Thoracic aorta (tissue), 2 donors: ENCODE measurements around the gene MPC1. TPM values are rescaled to one million over a fixed set of nuclear protein-coding genes. Genes with fewer than 3 reads are reported as not detected.

Source experiments
- ATAC-seq: fragments of 150-250 bp; one replicate; pipeline ENCODE4 v1.8.0; 2017; ENCODE audit warnings: low read depth; ENCODE audit not compliant: insufficient number of reproducible peaks, low FRiP score
- DNase-seq: peaks from one replicate; pipeline ENCODE4 v3.0.0-alpha.2; 2020; ENCODE audit warnings: low spot score
- H3K27ac ChIP-seq, 2 donors: fragments of 200-600 bp; sonication (generic); 1 replicate in 1 of 2; 2 replicates in 1 of 2; pipeline ENCODE4 v1.5.1; 2016; ENCODE audit warnings: mild to moderate bottlenecking in 2 of 2, moderate library complexity in 2 of 2
- H3K27me3 ChIP-seq: fragments of 200-600 bp; sonication (generic); replicated peaks from 2 replicates; pipeline ENCODE4 v1.6.0; 2016; ENCODE audit warnings: mild to moderate bottlenecking; ENCODE audit not compliant: insufficient read depth
- H3K36me3 ChIP-seq: fragments of 200-600 bp; sonication (generic); one replicate; pipeline ENCODE4 v1.5.1; 2016
- H3K4me1 ChIP-seq, 2 donors: fragments of 200-600 bp; sonication (generic); 1 replicate in 1 of 2; 2 replicates in 1 of 2; pipeline versions ENCODE4 v1.5.1 to v1.6.0; 2016; ENCODE audit warnings: low read depth in 2 of 2, mild to moderate bottlenecking in 1 of 2; ENCODE audit not compliant: control insufficient read depth in 1 of 2
- H3K4me3 ChIP-seq: fragments of 200-600 bp; sonication (generic); 2 replicates; pipeline ENCODE4 v1.5.1; 2016; ENCODE audit warnings: mild to moderate bottlenecking
- H3K9me3 ChIP-seq: fragments of 200-600 bp; sonication (generic); 2 replicates; pipeline ENCODE4 v1.5.1; 2016
- total RNA-seq, 2 donors: library from RNA; depleted of rRNA; stranded (reverse); fragments of >200 nt; gene quantifications; one replicate each; pipeline versions ENCODE4 v1.1.0 to v1.2.3, GENCODE V29; 2016
- TF ChIP-seq, protein P1 (sequence below): fragments of 200-600 bp; sonication (generic); IDR thresholded peaks from one replicate; pipeline ENCODE4 v1.5.1; 2019; ENCODE audit warnings: antibody characterized with exemption

Gene MPC1
- total RNA-seq, 2 donors from 2014 or later, result 43.8 to 56.0 TPM

DNA sequence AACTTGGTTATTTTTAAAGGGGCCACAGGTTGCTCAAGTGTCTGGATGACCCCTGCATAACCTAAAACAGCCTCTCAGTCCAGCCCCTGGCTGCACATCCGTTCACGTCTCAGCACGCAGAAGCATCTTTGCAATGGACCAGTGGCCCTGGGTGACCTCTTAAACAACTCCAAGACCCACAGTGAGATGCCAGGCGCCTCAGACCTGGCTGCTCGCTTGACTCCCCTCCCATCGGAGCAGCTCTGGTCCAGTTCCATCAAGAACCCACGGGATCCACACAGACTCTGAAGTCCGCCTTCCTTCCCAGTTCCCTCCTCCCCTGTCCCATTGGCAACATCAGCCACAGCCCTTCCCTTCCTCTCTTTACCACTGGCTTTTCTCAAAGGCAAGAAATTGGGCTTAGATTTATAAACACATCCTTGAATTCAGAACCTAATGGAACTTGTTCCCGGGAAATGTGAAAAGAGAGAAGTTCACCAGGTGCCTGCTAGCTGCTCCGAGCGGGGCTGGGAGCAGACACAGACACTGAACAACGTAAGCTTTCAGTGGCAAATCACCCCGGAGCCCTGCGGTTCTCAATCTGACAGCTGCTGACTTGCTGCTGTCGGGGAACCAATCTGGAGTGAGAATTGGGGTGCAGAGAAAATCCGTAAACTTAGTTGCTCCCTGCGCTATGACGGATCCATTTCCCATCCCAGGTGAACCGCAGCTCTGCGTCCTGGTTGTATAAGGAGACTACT lies 39.6 kb upstream of the MPC1 start:
- Histone ChIP-seq H3K9me3 (no peaks in the 10 kb centered on the region), H3K27ac (no peak overlapping the region), H3K4me1 (no peaks in the 10 kb centered on the region), H3K36me3 (no peaks in the 10 kb centered on the region), H3K4me3 (no peak overlapping the region), H3K27me3 (no peaks in the 10 kb centered on the region)
- TF ChIP-seq, protein P1, sequence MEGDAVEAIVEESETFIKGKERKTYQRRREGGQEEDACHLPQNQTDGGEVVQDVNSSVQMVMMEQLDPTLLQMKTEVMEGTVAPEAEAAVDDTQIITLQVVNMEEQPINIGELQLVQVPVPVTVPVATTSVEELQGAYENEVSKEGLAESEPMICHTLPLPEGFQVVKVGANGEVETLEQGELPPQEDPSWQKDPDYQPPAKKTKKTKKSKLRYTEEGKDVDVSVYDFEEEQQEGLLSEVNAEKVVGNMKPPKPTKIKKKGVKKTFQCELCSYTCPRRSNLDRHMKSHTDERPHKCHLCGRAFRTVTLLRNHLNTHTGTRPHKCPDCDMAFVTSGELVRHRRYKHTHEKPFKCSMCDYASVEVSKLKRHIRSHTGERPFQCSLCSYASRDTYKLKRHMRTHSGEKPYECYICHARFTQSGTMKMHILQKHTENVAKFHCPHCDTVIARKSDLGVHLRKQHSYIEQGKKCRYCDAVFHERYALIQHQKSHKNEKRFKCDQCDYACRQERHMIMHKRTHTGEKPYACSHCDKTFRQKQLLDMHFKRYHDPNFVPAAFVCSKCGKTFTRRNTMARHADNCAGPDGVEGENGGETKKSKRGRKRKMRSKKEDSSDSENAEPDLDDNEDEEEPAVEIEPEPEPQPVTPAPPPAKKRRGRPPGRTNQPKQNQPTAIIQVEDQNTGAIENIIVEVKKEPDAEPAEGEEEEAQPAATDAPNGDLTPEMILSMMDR, result no peak
- no peak for DNase-seq
- no peak for ATAC-seq

- no peaks in the 10 kb centered on the region for H3K9me3 ChIP-seq
- no peak for DNase-seq
- no peak for ATAC-seq
- H3K27me3 ChIP-seq, result no peaks in the 10 kb centered on the region
- H3K4me1 ChIP-seq, result no peaks in the 10 kb centered on the region
- no peak overlapping the region for H3K27ac ChIP-seq
- no peaks in the 10 kb centered on the region for H3K36me3 ChIP-seq
- H3K4me3 ChIP-seq, result no peak overlapping the region
- TF ChIP-seq, protein P1, result no peak
Observed at GRCh38 chr6:166420351-166420750, 37.6 kb upstream of the MPC1 start.

DNA sequence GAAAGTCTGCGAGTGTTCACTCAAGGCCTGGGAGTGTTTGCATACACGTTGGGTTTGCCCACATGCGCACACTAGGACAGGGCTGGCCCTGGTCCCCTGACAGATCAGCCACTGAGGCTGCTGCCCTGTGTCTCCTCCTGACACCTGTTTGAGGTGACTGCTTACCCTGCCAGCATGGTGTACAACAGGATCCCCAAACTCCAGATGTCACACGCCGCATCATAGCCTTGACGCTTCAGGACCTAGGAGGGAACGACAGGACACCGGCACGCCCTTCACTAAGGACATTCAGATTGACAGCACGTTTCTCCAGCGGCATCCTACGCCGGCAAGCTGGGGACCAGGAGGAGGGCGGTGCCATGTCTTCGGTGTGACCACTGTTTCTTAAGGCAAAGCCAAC lies 37.0 kb upstream of the MPC1 start:
- no peaks in the 10 kb centered on the region for H3K36me3 ChIP-seq
- TF ChIP-seq, protein P1, result no peak
- DNase-seq, result no peak

DNA sequence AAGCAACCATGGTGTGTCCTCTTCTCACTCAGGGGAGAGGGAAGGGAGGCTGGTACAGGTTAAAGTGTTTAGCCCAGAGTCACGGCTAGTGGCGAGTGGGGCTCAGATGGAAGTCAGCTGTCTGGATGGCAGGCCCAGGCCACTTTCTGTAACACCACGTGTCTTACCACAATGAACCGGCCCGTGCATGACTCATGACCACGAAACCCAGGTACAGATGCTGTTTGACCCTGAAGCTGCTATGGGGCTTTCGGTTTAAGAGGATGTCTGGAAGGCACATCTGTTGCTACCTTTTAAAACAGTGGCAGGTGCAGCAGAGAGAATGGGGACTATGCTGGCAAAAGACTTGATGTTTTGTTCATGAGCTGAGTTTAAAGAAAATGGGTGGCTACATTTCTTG lies 36.5 kb upstream of the MPC1 start:
- ATAC-seq (no peak), DNase-seq (no peak)
- H3K36me3 ChIP-seq, result no peaks in the 10 kb centered on the region
- TF ChIP-seq, protein P1, result no peak
- no peaks in the 10 kb centered on the region for H3K27me3 ChIP-seq
- H3K9me3 ChIP-seq, result no peaks in the 10 kb centered on the region
- no peak overlapping the region for H3K27ac ChIP-seq
- H3K4me3 ChIP-seq, result no peak overlapping the region
- H3K4me1 ChIP-seq, result no peaks in the 10 kb centered on the region

More for the DNA sequence above, 37.0 kb upstream of the MPC1 start:
- Histone ChIP-seq H3K27me3 (no peaks in the 10 kb centered on the region), H3K27ac (no peak overlapping the region), H3K9me3 (no peaks in the 10 kb centered on the region), H3K4me1 (no peaks in the 10 kb centered on the region), H3K4me3 (no peak overlapping the region)
- no peak for ATAC-seq

DNA sequence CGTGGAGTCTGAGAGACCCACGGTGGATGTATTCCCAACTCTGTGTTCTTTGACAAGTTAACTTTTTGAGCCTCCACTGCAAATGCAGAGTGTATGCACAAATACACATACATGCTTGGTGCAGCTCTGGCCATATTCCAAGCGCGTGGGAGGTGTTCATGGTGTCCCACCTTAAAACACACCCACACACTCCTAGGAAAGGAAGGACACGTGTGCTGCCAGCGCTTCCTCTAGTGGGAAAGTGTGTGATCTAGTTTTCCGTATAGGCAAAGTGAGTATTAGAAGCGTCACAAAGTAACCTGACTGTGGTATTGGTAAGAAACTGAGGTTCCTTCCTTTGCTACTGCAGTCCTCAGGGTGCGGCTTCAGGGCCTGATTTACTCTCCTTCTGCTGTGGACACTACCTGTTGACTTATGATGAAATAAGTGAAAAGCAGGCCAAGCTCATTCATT lies 36.0 kb upstream of the MPC1 start:
- TF ChIP-seq, protein P1, result no peak
- ATAC-seq (no peak), DNase-seq (no peak)
- Histone ChIP-seq H3K27ac (no peak overlapping the region), H3K9me3 (no peaks in the 10 kb centered on the region), H3K4me3 (no peak overlapping the region), H3K27me3 (no peaks in the 10 kb centered on the region), H3K4me1 (no peaks in the 10 kb centered on the region), H3K36me3 (no peaks in the 10 kb centered on the region)
